Type B pancreatic cell (in vitro differentiated cells): Measurements from ENCODE around the gene BST2. TPM values are rescaled to one million over a fixed set of nuclear protein-coding genes. Genes with fewer than 3 reads are reported as not detected.

ENCODE experiments used
- DNase-seq: peaks from one replicate; pipeline ENCODE4 v3.0.0; 2021; ENCODE audit warnings: mixed read lengths; ENCODE audit not compliant: unreplicated experiment; ENCODE audit errors: extremely low spot score
- H3K27ac Mint-ChIP-seq: 2 replicates; pipeline ENCODE4 v1.8.0; 2021; ENCODE audit warnings: mild to moderate bottlenecking, mixed read lengths
- H3K27me3 Mint-ChIP-seq: 2 replicates; pipeline ENCODE4 v1.8.0; 2021; ENCODE audit warnings: mixed read lengths
- H3K36me3 Mint-ChIP-seq: 2 replicates; pipeline ENCODE4 v1.8.0; 2021; ENCODE audit warnings: mixed read lengths
- H3K4me1 Mint-ChIP-seq: one replicate; pipeline ENCODE4 v1.8.0; 2021; ENCODE audit warnings: mixed read lengths; ENCODE audit not compliant: unreplicated experiment
- H3K4me3 Mint-ChIP-seq: 2 replicates; pipeline ENCODE4 v1.8.0; 2021; ENCODE audit warnings: mild to moderate bottlenecking, mixed read lengths
- H3K9me3 Mint-ChIP-seq: 2 replicates; pipeline ENCODE4 v1.8.0; 2021; ENCODE audit warnings: mixed read lengths
- CTCF ChIP-seq: fragments of 200-600 bp; sonication (generic); conservative IDR thresholded peaks from 2 replicates; pipeline ENCODE4 v1.5.0; 2021; ENCODE audit warnings: antibody characterized with exemption, mild to moderate bottlenecking
- total RNA-seq: library from RNA; stranded (reverse); gene quantifications from 2 replicates; pipeline ENCODE4 v1.2.1, GENCODE V29; 2021; ENCODE audit warnings: low replicate concordance

The BST2 gene
- total RNA-seq, 1 donor from 2014 or later: 2.5 TPM

- H3K27ac Mint-ChIP-seq: no peak overlapping the region
- no peak for TF ChIP-seq CTCF
- peaks cover 13% of the 10 kb centered on the region for H3K27me3 Mint-ChIP-seq
- H3K4me3 Mint-ChIP-seq: no peak overlapping the region
- no peak for DNase-seq
- H3K4me1 Mint-ChIP-seq: no peaks in the 10 kb centered on the region
- no peaks in the 10 kb centered on the region for H3K36me3 Mint-ChIP-seq
- H3K9me3 Mint-ChIP-seq: no peaks in the 10 kb centered on the region
Measured at GRCh38 chr19:17359905-17360800, 45.3 kb downstream of the BST2 start.

GRCh38 chr19:17358395-17358794 lies 47.0 kb downstream of the BST2 start:
- H3K4me1 Mint-ChIP-seq: no peaks in the 10 kb centered on the region
- H3K27me3 Mint-ChIP-seq: peaks cover 11% of the 10 kb centered on the region
- no peak for TF ChIP-seq CTCF
- no peak overlapping the region for H3K4me3 Mint-ChIP-seq
- H3K27ac Mint-ChIP-seq: no peak overlapping the region
- H3K36me3 Mint-ChIP-seq: no peaks in the 10 kb centered on the region
- no peaks in the 10 kb centered on the region for H3K9me3 Mint-ChIP-seq
- no peak for DNase-seq

GRCh38 chr19:17357724-17358123 lies 47.7 kb downstream of the BST2 start:
- Mint-ChIP-seq H3K4me3 (no peak overlapping the region), H3K27me3 (peaks cover 14% of the 10 kb centered on the region), H3K36me3 (no peaks in the 10 kb centered on the region), H3K9me3 (no peaks in the 10 kb centered on the region), H3K4me1 (no peaks in the 10 kb centered on the region), H3K27ac (no peak overlapping the region)
- no peak for DNase-seq
- no peak for TF ChIP-seq CTCF

GRCh38 chr19:17357078-17357666 lies 48.3 kb downstream of the BST2 start:
- Mint-ChIP-seq H3K4me1 (no peaks in the 10 kb centered on the region), H3K27me3 (peaks cover 10% of the 10 kb centered on the region), H3K36me3 (no peaks in the 10 kb centered on the region), H3K27ac (no peak overlapping the region), H3K4me3 (no peak overlapping the region), H3K9me3 (no peaks in the 10 kb centered on the region)
- no peak for DNase-seq
- TF ChIP-seq CTCF: no peak

- H3K27me3 Mint-ChIP-seq: peaks cover 16% of the 10 kb centered on the region
- H3K36me3 Mint-ChIP-seq: no peaks in the 10 kb centered on the region
- H3K4me3 Mint-ChIP-seq: no peak overlapping the region
- TF ChIP-seq CTCF: no peak
- no peak for DNase-seq
- no peak overlapping the region for H3K27ac Mint-ChIP-seq
- H3K9me3 Mint-ChIP-seq: no peaks in the 10 kb centered on the region
- H3K4me1 Mint-ChIP-seq: no peaks in the 10 kb centered on the region
Measured at GRCh38 chr19:17353386-17353785, 52.0 kb downstream of the BST2 start.

Other genes with a start within 250 kb of the BST2 start
- 18.7 and 22.3 TPM in 2 replicates for gene USE1, start 190.3 kb downstream of the BST2 start, total RNA-seq
- gene OCEL1, start 179.4 kb downstream of the BST2 start, total RNA-seq: 19.2 and 23.8 TPM in 2 replicates
- 70.9 and 94.2 TPM in 2 replicates for gene NR2F6, start 159.7 kb downstream of the BST2 start, total RNA-seq
- 0.29 TPM in 1 of 2 replicates, not detected in the other for gene USHBP1, start 140.9 kb downstream of the BST2 start, total RNA-seq
- 84.6 and 93.3 TPM in 2 replicates for gene BABAM1, start 138.2 kb downstream of the BST2 start, total RNA-seq
- gene ANKLE1, start 123.7 kb downstream of the BST2 start, total RNA-seq: 1.3 and 5.9 TPM in 2 replicates
- 11.6 and 14.3 TPM in 2 replicates for gene ABHD8, start 102.2 kb downstream of the BST2 start, total RNA-seq
- gene MRPL34, start 99.8 kb downstream of the BST2 start, total RNA-seq: 79.2 and 111 TPM in 2 replicates
- 38.7 and 46.0 TPM in 2 replicates for gene DDA1, start 96.1 kb downstream of the BST2 start, total RNA-seq
- gene ANO8, start 70.8 kb downstream of the BST2 start, total RNA-seq: 38.4 and 51.3 TPM in 2 replicates
- gene GTPBP3, start 68.1 kb downstream of the BST2 start, total RNA-seq: 40.0 and 48.4 TPM in 2 replicates
- gene PLVAP, start 28.3 kb downstream of the BST2 start, total RNA-seq: 0.72 TPM in 1 of 2 replicates, not detected in the other
- not detected in 2 replicates for gene CCDC194, start 11.4 kb downstream of the BST2 start, total RNA-seq
- 32.0 and 37.7 TPM in 2 replicates for gene MVB12A, start 14.4 kb upstream of the BST2 start, total RNA-seq
- 0.74 and 0.87 TPM in 2 replicates for gene TMEM221, start 43.0 kb upstream of the BST2 start, total RNA-seq
- not detected in 2 replicates for gene NXNL1, start 55.3 kb upstream of the BST2 start, total RNA-seq
- 12.1 and 15.5 TPM in 2 replicates for gene SLC27A1, start 64.9 kb upstream of the BST2 start, total RNA-seq
- gene PGLS, start 106.0 kb upstream of the BST2 start, total RNA-seq: 94.9 and 103 TPM in 2 replicates
- 69.7 and 73.7 TPM in 2 replicates for gene COLGALT1, start 150.0 kb upstream of the BST2 start, total RNA-seq